Measurements from ENCODE around the gene WTAP.

Gene WTAP

GRCh38 chr6:159726918-159727716 lies at the start of gene WTAP:
WTAP (plus strand) TSS chr6:159727506; CDS start chr6:159736266, 8,760 bp downstream.
- H3K4me1 Mint-ChIP-seq = peaks cover 25 to 46% of the 10 kb centered on the region in 2 donors

DNA sequence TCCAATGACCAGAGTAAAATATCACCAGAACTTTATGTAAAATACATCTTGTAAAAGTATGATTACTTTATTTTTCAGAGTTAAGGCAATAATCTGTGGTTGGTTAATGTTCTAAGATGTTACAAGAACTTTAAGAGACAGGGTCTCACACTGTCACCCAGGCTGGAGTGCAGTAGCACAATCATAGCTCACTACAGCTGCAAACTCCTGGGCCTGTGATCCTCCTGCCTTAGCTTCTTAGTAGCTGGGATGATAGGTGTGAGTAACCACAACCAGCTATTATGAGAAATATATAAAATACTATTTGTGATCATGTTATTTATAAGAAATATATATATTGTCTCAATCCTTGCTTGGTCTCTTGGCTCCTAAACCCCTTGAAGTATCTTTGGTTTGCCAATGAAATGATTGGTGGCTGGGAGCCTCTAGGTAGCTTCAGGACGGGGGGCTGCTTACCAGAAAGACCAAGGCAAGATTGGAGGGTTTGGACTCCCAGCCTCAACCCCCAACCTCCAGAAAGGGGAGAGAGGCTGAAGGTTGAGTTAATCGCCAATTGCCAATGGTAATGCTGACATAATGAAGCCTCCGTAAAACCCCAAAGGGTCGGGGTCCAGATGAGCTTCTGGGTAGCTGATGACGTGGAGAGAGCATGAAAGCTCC lies 49.7 kb upstream of the WTAP start:
- DNase-seq = no peak
- no peak overlapping the region for H3K4me3 Mint-ChIP-seq
- H3K27me3 Mint-ChIP-seq = no peaks in the 10 kb centered on the region
- no peak overlapping the region for H3K27ac Mint-ChIP-seq
- H3K9me3 Mint-ChIP-seq = peaks cover 0 to 3% of the 10 kb centered on the region in 2 donors
- peaks cover 18 to 23% of the 10 kb centered on the region in 2 donors for H3K36me3 Mint-ChIP-seq
- peaks cover 4 to 6% of the 10 kb centered on the region in 2 donors for H3K4me1 Mint-ChIP-seq
- ATAC-seq (replicated peaks) = no peak

More at GRCh38 chr6:159726918-159727716, at the start of gene WTAP:
- H3K9me3 Mint-ChIP-seq = no peaks in the 10 kb centered on the region
- no peaks in the 10 kb centered on the region for H3K27me3 Mint-ChIP-seq
- peaks cover 6 to 27% of the 10 kb centered on the region in 2 donors for H3K36me3 Mint-ChIP-seq
- peak within 1 kb of the TSS; percentile 96 to 99 for H3K4me3 Mint-ChIP-seq
- peak; percentile 87 to 88 for ATAC-seq (replicated peaks)
- H3K27ac Mint-ChIP-seq = peak within 1 kb of the TSS; percentile 100
- peak; percentile 95 for DNase-seq

DNA sequence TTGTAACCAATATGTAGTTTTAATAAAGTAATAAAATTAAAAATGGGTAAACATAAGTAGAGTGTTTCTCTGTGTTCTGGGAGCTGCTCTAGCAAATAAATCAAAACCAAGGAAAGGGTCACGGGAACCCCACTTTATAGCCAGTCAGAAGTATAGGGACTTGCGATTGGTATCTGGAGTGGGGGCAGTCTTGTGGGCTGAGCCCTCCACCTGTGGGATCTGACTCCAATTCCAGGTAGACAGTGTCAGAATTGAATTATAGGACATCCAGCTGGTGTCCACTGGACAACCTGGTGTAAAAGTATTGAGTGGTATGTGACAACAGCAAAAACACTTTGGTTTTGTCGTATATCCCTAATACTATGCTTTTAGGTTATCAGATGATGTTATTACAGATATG lies 48.7 kb upstream of the WTAP start:
- Mint-ChIP-seq H3K36me3 (peaks cover 15 to 22% of the 10 kb centered on the region in 2 donors), H3K9me3 (peaks cover 0 to 3% of the 10 kb centered on the region in 2 donors)
- ATAC-seq (replicated peaks) = no peak

GRCh38 chr6:159679091-159680077 lies 47.9 kb upstream of the WTAP start:
- Mint-ChIP-seq H3K4me1 (peaks cover 4 to 6% of the 10 kb centered on the region in 2 donors), H3K27me3 (no peaks in the 10 kb centered on the region), H3K36me3 (peaks cover 18 to 22% of the 10 kb centered on the region in 2 donors), H3K27ac (peak overlapping the region; percentile 59), H3K4me3 (no peak overlapping the region), H3K9me3 (peaks cover 0 to 3% of the 10 kb centered on the region in 2 donors)
- ATAC-seq (replicated peaks) (peak; percentile 31 to 65), DNase-seq (no peak)

More for the DNA sequence above, 48.7 kb upstream of the WTAP start:
- H3K27me3 Mint-ChIP-seq = no peaks in the 10 kb centered on the region
- DNase-seq = no peak
- H3K27ac Mint-ChIP-seq = no peak overlapping the region
- peaks cover 4 to 6% of the 10 kb centered on the region in 2 donors for H3K4me1 Mint-ChIP-seq
- no peak overlapping the region for H3K4me3 Mint-ChIP-seq

DNA sequence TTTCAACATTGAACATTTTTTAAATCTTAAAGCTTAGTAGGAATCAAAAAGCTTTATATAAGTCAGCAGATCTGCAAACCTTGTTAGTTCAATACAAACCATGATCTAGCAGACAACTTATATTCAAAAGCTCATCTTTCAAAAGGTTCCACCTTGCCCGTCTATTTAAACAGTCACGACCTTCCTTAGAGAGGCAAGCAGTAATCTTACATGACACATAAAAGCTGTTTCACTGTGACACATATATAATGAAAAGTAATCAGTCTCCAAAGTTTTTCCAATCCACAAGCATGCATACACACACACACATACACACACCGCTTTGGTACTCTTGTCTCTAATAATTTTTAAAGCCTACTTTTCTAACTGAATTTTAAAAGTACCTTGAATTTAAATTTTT lies 47.2 kb upstream of the WTAP start:
- H3K9me3 Mint-ChIP-seq = peaks cover 0 to 2% of the 10 kb centered on the region in 2 donors
- no peak overlapping the region for H3K4me3 Mint-ChIP-seq
- ATAC-seq (replicated peaks) = peak in 1 of 2 donors; percentile 14
- no peaks in the 10 kb centered on the region for H3K27me3 Mint-ChIP-seq
- H3K36me3 Mint-ChIP-seq = peaks cover 15 to 26% of the 10 kb centered on the region in 2 donors
- H3K4me1 Mint-ChIP-seq = peaks cover 4 to 6% of the 10 kb centered on the region in 2 donors
- no peak for DNase-seq
- H3K27ac Mint-ChIP-seq = peak overlapping the region; percentile 59

DNA sequence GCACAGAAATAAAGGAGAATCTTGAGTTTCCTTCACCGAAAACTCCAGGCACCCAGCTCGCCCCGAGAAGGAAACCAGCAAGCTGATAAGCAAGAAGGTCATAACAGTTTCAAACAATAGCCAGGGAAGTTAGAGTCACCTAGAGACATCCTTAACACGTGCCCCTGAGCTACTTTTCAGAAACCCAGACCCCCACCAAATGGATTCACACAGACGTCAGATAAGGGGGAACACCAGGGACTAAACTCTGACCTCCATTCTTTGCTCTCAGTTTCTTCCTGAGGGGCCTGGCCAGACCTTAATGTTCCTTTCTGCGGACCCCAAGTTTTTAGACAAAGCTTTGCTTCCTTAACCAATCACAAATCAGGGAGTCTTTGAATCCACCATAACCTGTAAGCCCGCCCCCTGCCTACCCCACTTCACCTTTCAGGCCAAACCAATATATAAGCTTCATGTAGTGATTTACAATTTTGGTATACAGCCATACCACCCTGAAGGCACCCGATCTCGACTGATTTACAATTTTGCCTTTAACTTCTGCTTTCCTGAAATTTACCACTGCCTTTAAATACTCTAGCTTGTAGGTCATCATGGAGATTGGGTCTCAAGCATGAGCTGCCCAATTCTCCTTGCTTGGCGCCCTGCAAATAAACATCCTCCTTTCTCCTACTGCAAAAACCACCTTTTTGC lies 46.0 kb upstream of the WTAP start:
- H3K36me3 Mint-ChIP-seq = peaks cover 13 to 25% of the 10 kb centered on the region in 2 donors
- peak overlapping the region; percentile 47 for H3K27ac Mint-ChIP-seq
- DNase-seq (no peak), ATAC-seq (replicated peaks) (no peak)
- no peaks in the 10 kb centered on the region for H3K9me3 Mint-ChIP-seq
- H3K4me1 Mint-ChIP-seq = peaks cover 2 to 6% of the 10 kb centered on the region in 2 donors
- no peaks in the 10 kb centered on the region for H3K27me3 Mint-ChIP-seq
- H3K4me3 Mint-ChIP-seq = no peak overlapping the region

GRCh38 chr6:159682295-159682694 lies 45.0 kb upstream of the WTAP start:
- Mint-ChIP-seq H3K9me3 (no peaks in the 10 kb centered on the region), H3K27ac (no peak overlapping the region), H3K4me1 (peaks cover 2 to 6% of the 10 kb centered on the region in 2 donors), H3K36me3 (peaks cover 15 to 33% of the 10 kb centered on the region in 2 donors), H3K4me3 (no peak overlapping the region), H3K27me3 (no peaks in the 10 kb centered on the region)
- ATAC-seq (replicated peaks) (no peak), DNase-seq (no peak)

DNA sequence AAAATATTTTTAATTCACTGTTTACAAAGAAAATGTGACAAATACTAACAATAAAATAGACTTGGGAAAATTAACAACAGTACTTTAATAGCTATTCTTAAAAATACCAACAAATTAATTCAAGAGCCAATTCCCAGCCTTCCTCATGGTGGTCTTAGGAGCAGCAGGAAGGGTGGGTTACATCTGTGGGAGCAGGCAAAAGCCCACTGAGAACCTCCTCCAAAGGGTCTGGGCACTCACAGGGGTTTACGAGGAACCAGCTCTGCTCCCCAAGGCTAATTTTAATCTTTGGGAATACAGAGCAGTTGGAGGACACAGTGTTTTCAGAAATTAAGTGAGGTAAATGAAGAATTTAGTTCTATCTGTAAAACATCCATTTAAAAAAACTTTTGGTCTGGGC lies 44.5 kb upstream of the WTAP start:
- H3K36me3 Mint-ChIP-seq = peaks cover 14 to 35% of the 10 kb centered on the region in 2 donors
- no peak overlapping the region for H3K4me3 Mint-ChIP-seq
- no peaks in the 10 kb centered on the region for H3K27me3 Mint-ChIP-seq
- no peaks in the 10 kb centered on the region for H3K9me3 Mint-ChIP-seq
- no peak overlapping the region for H3K27ac Mint-ChIP-seq
- ATAC-seq (replicated peaks) (no peak), DNase-seq (no peak)
- H3K4me1 Mint-ChIP-seq = peaks cover 2 to 6% of the 10 kb centered on the region in 2 donors

GRCh38 chr6:159684013-159684304 lies 43.3 kb upstream of the WTAP start:
- Mint-ChIP-seq H3K4me3 (no peak overlapping the region), H3K9me3 (no peaks in the 10 kb centered on the region), H3K27me3 (no peaks in the 10 kb centered on the region), H3K27ac (no peak overlapping the region), H3K4me1 (peaks cover 6 to 14% of the 10 kb centered on the region in 2 donors), H3K36me3 (peaks cover 15 to 38% of the 10 kb centered on the region in 2 donors)
- DNase-seq = no peak
- ATAC-seq (replicated peaks) = no peak

DNA sequence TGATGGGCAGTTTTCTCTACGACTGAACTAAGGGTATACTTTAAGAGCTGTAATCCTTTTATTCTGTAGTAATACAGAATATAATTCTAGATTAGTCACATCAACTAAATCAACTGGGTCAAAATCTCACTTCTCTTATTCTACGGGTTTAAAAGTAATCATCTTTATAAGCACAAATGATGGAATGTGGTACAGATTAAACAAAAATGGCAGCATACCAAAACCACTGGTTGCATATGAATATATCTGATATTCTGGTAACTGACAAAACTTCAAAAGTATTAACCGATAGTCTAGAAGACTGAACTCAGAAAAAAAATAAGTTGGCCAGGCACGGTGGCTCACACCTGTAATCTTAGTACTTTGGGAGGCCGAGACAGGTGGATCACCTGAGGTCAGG lies 41.3 kb upstream of the WTAP start:
- no peak for ATAC-seq (replicated peaks)
- H3K4me1 Mint-ChIP-seq = peaks cover 9 to 12% of the 10 kb centered on the region in 2 donors
- H3K9me3 Mint-ChIP-seq = no peaks in the 10 kb centered on the region
- H3K27ac Mint-ChIP-seq = no peak overlapping the region
- H3K4me3 Mint-ChIP-seq = no peak overlapping the region
- no peak for DNase-seq
- peaks cover 16 to 37% of the 10 kb centered on the region in 2 donors for H3K36me3 Mint-ChIP-seq
- no peaks in the 10 kb centered on the region for H3K27me3 Mint-ChIP-seq

GRCh38 chr6:159686703-159687102 lies 40.6 kb upstream of the WTAP start:
- ATAC-seq (replicated peaks) (no peak), DNase-seq (no peak)
- Mint-ChIP-seq H3K4me1 (peaks cover 10 to 17% of the 10 kb centered on the region in 2 donors), H3K27me3 (no peaks in the 10 kb centered on the region), H3K27ac (no peak overlapping the region), H3K9me3 (no peaks in the 10 kb centered on the region), H3K36me3 (peaks cover 16 to 34% of the 10 kb centered on the region in 2 donors), H3K4me3 (no peak overlapping the region)

- Mint-ChIP-seq H3K4me1 (peaks cover 16 to 23% of the 10 kb centered on the region in 2 donors), H3K27ac (no peak overlapping the region)
Measured at GRCh38 chr6:159687341-159687740, 40.0 kb upstream of the WTAP start.

GRCh38 chr6:159688266-159688905 lies 38.9 kb upstream of the WTAP start:
- peaks cover 16 to 25% of the 10 kb centered on the region in 2 donors for H3K4me1 Mint-ChIP-seq
- H3K9me3 Mint-ChIP-seq = no peaks in the 10 kb centered on the region
- H3K4me3 Mint-ChIP-seq = no peak overlapping the region
- H3K27ac Mint-ChIP-seq = peak overlapping the region; percentile 1
- ATAC-seq (replicated peaks) (no peak), DNase-seq (no peak)
- H3K27me3 Mint-ChIP-seq = no peaks in the 10 kb centered on the region
- H3K36me3 Mint-ChIP-seq = peaks cover 16 to 33% of the 10 kb centered on the region in 2 donors

More at GRCh38 chr6:159687341-159687740, 40.0 kb upstream of the WTAP start:
- DNase-seq (no peak), ATAC-seq (replicated peaks) (no peak)
- no peaks in the 10 kb centered on the region for H3K27me3 Mint-ChIP-seq
- H3K9me3 Mint-ChIP-seq = no peaks in the 10 kb centered on the region
- peaks cover 16 to 33% of the 10 kb centered on the region in 2 donors for H3K36me3 Mint-ChIP-seq
- H3K4me3 Mint-ChIP-seq = no peak overlapping the region
